Peyer's patch (tissue), 4 donors: ENCODE results near the gene CA4. TPM values are rescaled to one million over a fixed set of nuclear protein-coding genes. Genes with fewer than 3 reads are reported as not detected.

Experiments used
- DNase-seq, 3 donors: peaks; one replicate each; pipeline ENCODE4 v3.0.0-alpha.2; 2017 to 2019
- H3K27ac ChIP-seq, 4 donors: fragments of 200-600 bp; sonication (generic); one replicate each; pipeline ENCODE4 v1.5.1; 2016 to 2019
- H3K27me3 ChIP-seq, 2 donors: fragments of 200-600 bp; sonication (generic); one replicate each; pipeline ENCODE4 v1.5.1; 2019
- H3K36me3 ChIP-seq, 3 donors: fragments of 200-600 bp; sonication (generic); one replicate each; pipeline ENCODE4 v1.5.1; 2016 to 2019
- H3K4me1 ChIP-seq, 4 donors: fragments of 200-600 bp; sonication (generic); one replicate each; pipeline ENCODE4 v1.5.1; 2016 to 2019
- H3K4me3 ChIP-seq, 4 donors: fragments of 200-600 bp; sonication (generic); 1 replicate in 3 of 4; 2 replicates in 1 of 4; pipeline ENCODE4 v1.5.1; 2016 to 2019; ENCODE audit warnings: mild to moderate bottlenecking in 1 of 4
- H3K9me3 ChIP-seq, 4 donors: fragments of 200-600 bp; sonication (generic); one replicate each; pipeline ENCODE4 v1.5.1; 2016 to 2019; ENCODE audit warnings: mild to moderate bottlenecking in 1 of 4
- CTCF ChIP-seq, 6 experiments: fragments of 450-650 bp in 4 of 6; fragments of 200-600 bp in 2 of 6; sonication (generic) in 1 of 6; IDR thresholded peaks; one replicate each; pipeline ENCODE4 v1.5.1; 2017 to 2019; ENCODE audit warnings: antibody characterized with exemption in 6 of 6, mild to moderate bottlenecking in 3 of 6, moderate library complexity in 1 of 6
- POLR2A ChIP-seq, 2 donors: fragments of 450-650 bp; IDR thresholded peaks; one replicate each; pipeline ENCODE4 v1.5.1; 2017; ENCODE audit warnings: antibody characterized with exemption in 2 of 2, mild to moderate bottlenecking in 2 of 2, moderate library complexity in 2 of 2
- total RNA-seq, 4 donors: library from RNA; depleted of rRNA; stranded (reverse); fragments of >200 nt; gene quantifications; one replicate each; pipeline ENCODE4 v1.1.0, GENCODE V29; 2016

CA4 gene
- total RNA-seq, 4 donors from 2014 or later = 1.6 to 18.4 (median 12.3) TPM; not detected in 1

- Histone ChIP-seq H3K27me3 (peaks cover 0 to 11% of the 10 kb centered on the region in 2 donors), H3K4me1 (peaks cover 0 to 17% (median 2%) of the 10 kb centered on the region in 4 donors), H3K36me3 (no peaks in the 10 kb centered on the region), H3K9me3 (no peaks in the 10 kb centered on the region), H3K27ac (no peak overlapping the region), H3K4me3 (no peak overlapping the region)
- TF ChIP-seq POLR2A (IDR thresholded peaks at IDR 0.05) (no peak), CTCF (IDR thresholded peaks at IDR 0.05) (no peak)
- no peak for DNase-seq
These were observed 5.0 kb downstream of the CA4 start for GRCh38 chr17:60154616-60155426.

DNA sequence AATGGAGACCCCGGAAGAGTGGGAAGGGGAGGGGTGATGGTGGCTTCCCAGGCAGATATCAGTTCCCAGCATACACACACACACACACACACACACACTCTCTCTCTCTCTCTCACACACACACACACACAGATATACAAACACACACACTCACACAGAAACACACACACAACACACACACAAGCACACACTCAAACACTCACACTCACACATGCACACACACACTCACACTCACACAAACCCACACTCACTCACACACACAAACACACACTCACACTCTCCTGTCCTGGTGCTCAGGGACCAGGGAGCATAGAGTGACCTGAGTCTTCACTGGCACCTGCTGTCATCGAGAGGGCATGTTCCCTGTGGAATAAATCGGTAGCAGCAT is 5.6 kb downstream of the CA4 start:
- Histone ChIP-seq H3K9me3 (no peaks in the 10 kb centered on the region), H3K27ac (no peak overlapping the region), H3K36me3 (no peaks in the 10 kb centered on the region), H3K4me1 (peaks cover 0 to 12% (median 0%) of the 10 kb centered on the region in 4 donors), H3K27me3 (peaks cover 0 to 7% of the 10 kb centered on the region in 2 donors), H3K4me3 (no peak overlapping the region)
- DNase-seq = no peak
- TF ChIP-seq POLR2A (IDR thresholded peaks at IDR 0.05) (no peak), CTCF (IDR thresholded peaks at IDR 0.05) (no peak)

GRCh38 chr17:60155815-60156214 is 6.0 kb downstream of the CA4 start:
- no peak for DNase-seq
- Histone ChIP-seq H3K4me3 (no peak overlapping the region), H3K27ac (no peak overlapping the region), H3K36me3 (no peaks in the 10 kb centered on the region), H3K4me1 (peaks cover 0 to 9% (median 0%) of the 10 kb centered on the region in 4 donors), H3K27me3 (peaks cover 0 to 4% of the 10 kb centered on the region in 2 donors), H3K9me3 (no peaks in the 10 kb centered on the region)
- TF ChIP-seq POLR2A (IDR thresholded peaks at IDR 0.05) = no peak
- TF ChIP-seq CTCF (IDR thresholded peaks at IDR 0.05) = no peak

- H3K36me3 ChIP-seq = no peaks in the 10 kb centered on the region
- peaks cover 0 to 6% (median 0%) of the 10 kb centered on the region in 4 donors for H3K4me1 ChIP-seq
- H3K27me3 ChIP-seq = no peaks in the 10 kb centered on the region
- H3K27ac ChIP-seq = no peak overlapping the region
- no peaks in the 10 kb centered on the region for H3K9me3 ChIP-seq
- no peak overlapping the region for H3K4me3 ChIP-seq
- TF ChIP-seq POLR2A (IDR thresholded peaks at IDR 0.05) = no peak
- no peak for TF ChIP-seq CTCF (IDR thresholded peaks at IDR 0.05)
- no peak for DNase-seq
These were observed 7.0 kb downstream of the CA4 start for GRCh38 chr17:60156746-60157145.

DNA sequence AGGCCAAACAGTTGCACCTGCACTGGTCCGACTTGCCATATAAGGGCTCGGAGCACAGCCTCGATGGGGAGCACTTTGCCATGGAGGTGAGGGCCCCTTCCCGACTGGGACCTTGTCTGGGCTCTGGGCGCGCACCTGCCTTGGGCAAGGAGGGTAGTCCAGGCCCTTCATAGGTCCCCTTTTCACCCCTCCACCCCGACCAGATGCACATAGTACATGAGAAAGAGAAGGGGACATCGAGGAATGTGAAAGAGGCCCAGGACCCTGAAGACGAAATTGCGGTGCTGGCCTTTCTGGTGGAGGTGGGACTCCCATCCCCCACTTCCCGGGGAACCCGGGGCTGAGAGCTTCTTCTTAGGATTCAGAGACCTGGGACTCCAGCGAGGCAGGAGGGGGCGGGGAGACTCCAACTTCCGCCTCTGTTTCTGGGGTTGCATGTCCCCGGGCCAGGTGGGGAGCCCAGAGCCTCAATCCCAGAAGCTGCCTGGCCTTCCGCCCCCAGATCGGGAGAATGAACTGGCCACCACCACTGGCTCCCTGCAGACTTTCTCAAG is 7.8 kb downstream of the CA4 start:
- H3K27ac ChIP-seq = no peak overlapping the region
- no peaks in the 10 kb centered on the region for H3K9me3 ChIP-seq
- no peak for TF ChIP-seq POLR2A (IDR thresholded peaks at IDR 0.05)
- no peak for TF ChIP-seq CTCF (IDR thresholded peaks at IDR 0.05)
- no peaks in the 10 kb centered on the region for H3K27me3 ChIP-seq
- H3K4me1 ChIP-seq = peaks cover 0 to under 1% (median 0%) of the 10 kb centered on the region in 4 donors
- H3K36me3 ChIP-seq = no peaks in the 10 kb centered on the region
- no peak overlapping the region for H3K4me3 ChIP-seq
- no peak for DNase-seq
